ENCODE measurements around the gene CRBN. TPM values are rescaled to one million over a fixed set of nuclear protein-coding genes. Genes with fewer than 3 reads are reported as not detected.

The CRBN gene
- total RNA-seq, 1 donor from 2014 or later: 42.6 TPM

- peaks cover 59% of the 10 kb centered on the region for H3K36me3 Mint-ChIP-seq (ENCODE audit: unreplicated experiment)
- H3K4me1 Mint-ChIP-seq (ENCODE audit: unreplicated experiment): no peaks in the 10 kb centered on the region
- H3K27ac Mint-ChIP-seq (ENCODE audit: unreplicated experiment): no peak overlapping the region
- no peak for TF ChIP-seq CTCF (IDR thresholded peaks at IDR 0.05)
- H3K4me3 Mint-ChIP-seq (ENCODE audit: unreplicated experiment): no peak overlapping the region
- no peaks in the 10 kb centered on the region for H3K27me3 Mint-ChIP-seq (ENCODE audit: unreplicated experiment)
- DNase-seq (ENCODE audit: extremely low spot score, unreplicated experiment): no peak
- H3K9me3 Mint-ChIP-seq (ENCODE audit: unreplicated experiment): no peaks in the 10 kb centered on the region
Observed at GRCh38 chr3:3141939-3142338, 37.6 kb downstream of the CRBN start.

- Mint-ChIP-seq H3K36me3 (ENCODE audit: unreplicated experiment) (peaks cover 34% of the 10 kb centered on the region), H3K27me3 (ENCODE audit: unreplicated experiment) (no peaks in the 10 kb centered on the region), H3K4me1 (ENCODE audit: unreplicated experiment) (no peaks in the 10 kb centered on the region), H3K9me3 (ENCODE audit: unreplicated experiment) (no peaks in the 10 kb centered on the region), H3K4me3 (ENCODE audit: unreplicated experiment) (no peak overlapping the region), H3K27ac (ENCODE audit: unreplicated experiment) (no peak overlapping the region)
- no peak for DNase-seq (ENCODE audit: extremely low spot score, unreplicated experiment)
- no peak for TF ChIP-seq CTCF (IDR thresholded peaks at IDR 0.05)
Observed at GRCh38 chr3:3137526-3137925, 42.0 kb downstream of the CRBN start.

GRCh38 chr3:3134750-3135448 lies 44.6 kb downstream of the CRBN start:
- Mint-ChIP-seq H3K36me3 (ENCODE audit: unreplicated experiment) (peaks cover 28% of the 10 kb centered on the region), H3K4me3 (ENCODE audit: unreplicated experiment) (no peak overlapping the region), H3K27me3 (ENCODE audit: unreplicated experiment) (no peaks in the 10 kb centered on the region), H3K27ac (ENCODE audit: unreplicated experiment) (peak overlapping the region; percentile 28), H3K4me1 (ENCODE audit: unreplicated experiment) (no peaks in the 10 kb centered on the region), H3K9me3 (ENCODE audit: unreplicated experiment) (no peaks in the 10 kb centered on the region)
- TF ChIP-seq CTCF (IDR thresholded peaks at IDR 0.05): no peak
- no peak for DNase-seq (ENCODE audit: extremely low spot score, unreplicated experiment)

GRCh38 chr3:3133500-3133899 lies 46.0 kb downstream of the CRBN start:
- no peaks in the 10 kb centered on the region for H3K9me3 Mint-ChIP-seq (ENCODE audit: unreplicated experiment)
- H3K4me1 Mint-ChIP-seq (ENCODE audit: unreplicated experiment): peaks cover 4% of the 10 kb centered on the region

GRCh38 chr3:3129579-3129978 lies 49.9 kb downstream of the CRBN start:
- Mint-ChIP-seq H3K27me3 (ENCODE audit: unreplicated experiment) (no peaks in the 10 kb centered on the region), H3K9me3 (ENCODE audit: unreplicated experiment) (no peaks in the 10 kb centered on the region), H3K4me3 (ENCODE audit: unreplicated experiment) (no peak overlapping the region), H3K36me3 (ENCODE audit: unreplicated experiment) (peaks cover 14% of the 10 kb centered on the region), H3K4me1 (ENCODE audit: unreplicated experiment) (peaks cover 28% of the 10 kb centered on the region), H3K27ac (ENCODE audit: unreplicated experiment) (no peak overlapping the region)
- no peak for DNase-seq (ENCODE audit: extremely low spot score, unreplicated experiment)
- no peak for TF ChIP-seq CTCF (IDR thresholded peaks at IDR 0.05)

More at GRCh38 chr3:3133500-3133899, 46.0 kb downstream of the CRBN start:
- H3K36me3 Mint-ChIP-seq (ENCODE audit: unreplicated experiment): peaks cover 23% of the 10 kb centered on the region
- no peak overlapping the region for H3K27ac Mint-ChIP-seq (ENCODE audit: unreplicated experiment)
- TF ChIP-seq CTCF (IDR thresholded peaks at IDR 0.05): no peak
- no peaks in the 10 kb centered on the region for H3K27me3 Mint-ChIP-seq (ENCODE audit: unreplicated experiment)
- DNase-seq (ENCODE audit: extremely low spot score, unreplicated experiment): no peak
- H3K4me3 Mint-ChIP-seq (ENCODE audit: unreplicated experiment): no peak overlapping the region
